Trophoblast cell (in vitro differentiated cells and primary cell): ENCODE data around the gene ARHGAP26.

Experiments
- DNase-seq, 2 donors: peaks; one replicate each; pipeline ENCODE4 v3.0.0-alpha.2; 2016
- H2AFZ ChIP-seq: 2 replicates; pipeline ENCODE4 v1.6.1; 2013; ENCODE audit warnings: low read length, moderate library complexity, mild to moderate bottlenecking; ENCODE audit not compliant: insufficient read depth, poor library complexity
- H2AK5ac ChIP-seq: 2 replicates; pipeline ENCODE4 v1.6.1; 2013; ENCODE audit warnings: mild to moderate bottlenecking, low read length
- H2BK120ac ChIP-seq: 2 replicates; pipeline ENCODE4 v1.6.1; 2013; ENCODE audit warnings: low read length, mild to moderate bottlenecking, moderate library complexity; ENCODE audit not compliant: insufficient read depth, poor library complexity
- H2BK12ac ChIP-seq: 2 replicates; pipeline ENCODE4 v1.6.1; 2013; ENCODE audit warnings: mild to moderate bottlenecking, low read length, moderate library complexity
- H2BK5ac ChIP-seq: 2 replicates; pipeline ENCODE4 v1.6.1; 2013; ENCODE audit warnings: low read length, low read depth, moderate library complexity, mild to moderate bottlenecking; ENCODE audit not compliant: poor library complexity
- H3K14ac ChIP-seq: 2 replicates; pipeline ENCODE4 v1.6.1; 2013; ENCODE audit warnings: mild to moderate bottlenecking, low read length
- H3K18ac ChIP-seq: 2 replicates; pipeline ENCODE4 v1.6.1; 2013; ENCODE audit warnings: mild to moderate bottlenecking, low read length
- H3K23ac ChIP-seq: 2 replicates; pipeline ENCODE4 v1.6.1; 2013; ENCODE audit warnings: low read length
- H3K27ac ChIP-seq: 2 replicates; pipeline ENCODE4 v1.5.1; 2013; ENCODE audit warnings: low read depth, mild to moderate bottlenecking, inconsistent platforms, low read length, moderate library complexity
- H3K27me3 ChIP-seq: 2 replicates; pipeline ENCODE4 v1.6.1; 2013; ENCODE audit warnings: inconsistent platforms, mild to moderate bottlenecking, low read length, moderate library complexity; ENCODE audit not compliant: insufficient read depth
- H3K36me3 ChIP-seq, 2 experiments: 1 replicate in 1 of 2; 2 replicates in 1 of 2; pipeline ENCODE4 v1.6.1; 2013; ENCODE audit warnings: low read length in 2 of 2, mild to moderate bottlenecking in 2 of 2, moderate library complexity in 1 of 2; ENCODE audit not compliant: insufficient read depth in 2 of 2, control insufficient read depth in 1 of 2
- H3K4ac ChIP-seq: 2 replicates; pipeline ENCODE4 v1.6.1; 2013; ENCODE audit warnings: low read depth, mild to moderate bottlenecking, low read length, moderate library complexity
- H3K4me1 ChIP-seq, 2 experiments: 1 replicate in 1 of 2; 2 replicates in 1 of 2; pipeline ENCODE4 v1.6.1; 2013; ENCODE audit warnings: low read length in 2 of 2, mild to moderate bottlenecking in 2 of 2, moderate library complexity in 1 of 2; ENCODE audit not compliant: insufficient read depth in 2 of 2, control insufficient read depth in 1 of 2
- H3K4me2 ChIP-seq: 2 replicates; pipeline ENCODE4 v1.6.1; 2013; ENCODE audit warnings: inconsistent platforms, mild to moderate bottlenecking, low read length, moderate library complexity
- H3K4me3 ChIP-seq: 2 replicates; pipeline ENCODE4 v1.5.1; 2013; ENCODE audit warnings: mild to moderate bottlenecking, low read depth, low read length, inconsistent platforms
- H3K79me1 ChIP-seq: one replicate; pipeline ENCODE4 v1.6.1; 2013; ENCODE audit warnings: low read length
- H3K79me2 ChIP-seq: 2 replicates; pipeline ENCODE4 v1.6.1; 2013; ENCODE audit warnings: low read length, mild to moderate bottlenecking; ENCODE audit not compliant: control insufficient read depth, insufficient read depth, poor library complexity
- H3K9ac ChIP-seq: 2 replicates; pipeline ENCODE4 v1.6.1; 2013; ENCODE audit warnings: mild to moderate bottlenecking, low read length
- H3K9me3 ChIP-seq: 2 replicates; pipeline ENCODE4 v1.6.1; 2013; ENCODE audit warnings: low read depth, mild to moderate bottlenecking, control low read depth, inconsistent platforms, low read length; ENCODE audit not compliant: insufficient read depth
- H4K12ac ChIP-seq: 2 replicates; pipeline ENCODE4 v1.6.1; 2013; ENCODE audit warnings: low read depth, mild to moderate bottlenecking, low read length, moderate library complexity
- H4K8ac ChIP-seq: 2 replicates; pipeline ENCODE4 v1.6.1; 2013; ENCODE audit warnings: low read depth, mild to moderate bottlenecking, low read length, moderate library complexity
- H4K91ac ChIP-seq: one replicate; pipeline ENCODE4 v1.6.1; 2013; ENCODE audit warnings: low read depth, mild to moderate bottlenecking, low read length, moderate library complexity
- WGBS: extraction: QIAGEN DNeasy Blood & Tissue Kit; methylation state at CpG from one replicate; pipeline ENCODE4 v1.1.7; 2013; ENCODE audit warnings: missing lambda C conversion rate; ENCODE audit not compliant: insufficient read length, insufficient coverage; ENCODE audit errors: extremely low coverage; 5-methylcytosine and 5-hydroxymethylcytosine counted together

Gene ARHGAP26

DNA sequence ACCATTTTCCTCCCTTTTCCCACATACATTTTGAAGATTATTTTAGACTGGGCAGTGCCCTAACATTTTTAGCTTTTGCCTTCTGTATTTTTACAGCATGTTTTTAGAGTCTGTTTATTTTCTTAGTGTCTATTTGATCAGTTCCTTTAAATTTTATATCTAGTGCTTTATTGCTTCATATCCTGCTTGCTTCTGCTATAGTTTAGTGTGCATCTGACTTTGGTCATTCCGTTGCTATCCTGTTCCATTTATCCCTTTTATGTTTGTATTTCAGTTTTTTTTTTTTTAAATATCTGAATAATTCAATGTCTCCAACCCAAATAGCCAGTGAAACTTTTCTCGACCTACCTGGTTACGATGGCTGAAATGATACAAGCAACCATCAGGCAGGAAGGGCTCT, 203.8 kb downstream of the ARHGAP26 start:
- H2AK5ac ChIP-seq, result no peak overlapping the region
- H3K9ac ChIP-seq, result no peak overlapping the region
- H2AFZ ChIP-seq, result no peak overlapping the region
- no peak overlapping the region for H2BK120ac ChIP-seq
- no peak overlapping the region for H3K27ac ChIP-seq
- no peak overlapping the region for H4K91ac ChIP-seq
- H3K79me2 ChIP-seq, result no peaks in the 10 kb centered on the region
- no peaks in the 10 kb centered on the region for H3K27me3 ChIP-seq
- H3K4me2 ChIP-seq, result no peak overlapping the region
- H3K23ac ChIP-seq, result no peak overlapping the region
- no peak overlapping the region for H4K8ac ChIP-seq
- H3K18ac ChIP-seq, result no peak overlapping the region
- no peaks in the 10 kb centered on the region for H3K9me3 ChIP-seq
- H4K12ac ChIP-seq, result no peak overlapping the region
- H2BK5ac ChIP-seq, result no peak overlapping the region
- no peaks in the 10 kb centered on the region for H3K36me3 ChIP-seq
- no peak for DNase-seq
- no peak overlapping the region for H3K4me3 ChIP-seq
- H3K4me1 ChIP-seq, result peaks cover 0 to 2% of the 10 kb centered on the region in 2 experiments
- H3K79me1 ChIP-seq, result no peaks in the 10 kb centered on the region
- H3K4ac ChIP-seq, result no peak overlapping the region
- no peak overlapping the region for H3K14ac ChIP-seq
- WGBS, result no CpG with 5 or more reads among the region's 3 CpGs
- no peak overlapping the region for H2BK12ac ChIP-seq

DNA sequence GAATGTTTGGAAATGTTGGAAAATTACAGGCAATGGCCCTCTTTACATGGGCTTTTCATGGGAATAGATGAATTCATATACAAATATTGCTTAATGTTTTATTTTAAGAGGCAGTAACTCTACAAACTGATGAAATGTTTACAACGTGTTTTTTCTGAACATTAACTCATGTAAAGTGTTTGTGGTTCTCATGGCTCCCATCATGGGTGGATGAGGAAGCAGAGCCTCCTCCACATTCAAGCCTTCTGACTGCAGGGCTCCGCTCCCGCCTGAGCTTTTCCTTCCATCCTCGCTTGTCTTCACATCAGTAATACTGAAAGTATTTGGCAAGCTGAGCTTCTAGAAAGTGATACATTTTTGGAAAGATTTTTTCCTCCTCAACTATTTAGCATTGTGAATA, 204.2 kb downstream of the ARHGAP26 start:
- no peak for DNase-seq
- H4K8ac ChIP-seq, result no peak overlapping the region
- no peak overlapping the region for H2AFZ ChIP-seq
- no peaks in the 10 kb centered on the region for H3K9me3 ChIP-seq
- no peak overlapping the region for H3K4me2 ChIP-seq
- no peak overlapping the region for H4K12ac ChIP-seq
- no peak overlapping the region for H3K4ac ChIP-seq
- H3K36me3 ChIP-seq, result no peaks in the 10 kb centered on the region
- no peak overlapping the region for H2BK12ac ChIP-seq
- H3K9ac ChIP-seq, result no peak overlapping the region
- no peak overlapping the region for H3K18ac ChIP-seq
- H2BK120ac ChIP-seq, result no peak overlapping the region
- no peak overlapping the region for H3K14ac ChIP-seq
- peaks cover 0 to 2% of the 10 kb centered on the region in 2 experiments for H3K4me1 ChIP-seq
- no peak overlapping the region for H3K4me3 ChIP-seq
- no peak overlapping the region for H2AK5ac ChIP-seq
- no peak overlapping the region for H3K23ac ChIP-seq
- H3K27ac ChIP-seq, result no peak overlapping the region
- no peak overlapping the region for H2BK5ac ChIP-seq
- no peaks in the 10 kb centered on the region for H3K79me2 ChIP-seq
- H4K91ac ChIP-seq, result no peak overlapping the region
- no peaks in the 10 kb centered on the region for H3K27me3 ChIP-seq
- H3K79me1 ChIP-seq, result no peaks in the 10 kb centered on the region
- no CpG with 5 or more reads among the region's 4 CpGs for WGBS

DNA sequence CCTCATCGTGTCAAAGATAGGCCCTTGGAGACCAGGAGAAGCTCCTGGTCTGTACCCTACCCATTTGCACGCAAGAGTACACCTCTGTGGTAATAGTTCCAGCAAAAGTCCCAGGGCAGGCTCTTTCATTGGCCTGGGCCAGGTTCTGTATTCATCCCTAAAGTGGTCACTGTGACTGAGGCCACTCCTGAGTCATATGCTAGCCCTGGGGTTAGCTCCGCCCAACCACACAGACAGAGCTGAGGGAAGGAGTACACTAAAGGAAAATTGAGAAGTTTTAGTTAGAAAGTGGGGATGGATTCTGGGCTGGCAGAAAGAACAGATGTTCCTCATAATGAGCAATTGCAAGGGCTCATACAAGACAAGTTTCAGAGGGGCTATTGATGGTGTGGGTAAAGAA, 206.7 kb downstream of the ARHGAP26 start:
- WGBS, result no CpG with 5 or more reads among the region's 3 CpGs
- no peak overlapping the region for H3K27ac ChIP-seq
- no peak overlapping the region for H3K23ac ChIP-seq
- H3K79me1 ChIP-seq, result no peaks in the 10 kb centered on the region
- peaks cover 4 to 7% of the 10 kb centered on the region in 2 experiments for H3K4me1 ChIP-seq
- H4K91ac ChIP-seq, result no peak overlapping the region
- H3K4me3 ChIP-seq, result no peak overlapping the region
- no peak overlapping the region for H2BK120ac ChIP-seq
- no peak overlapping the region for H3K4ac ChIP-seq
- H2BK12ac ChIP-seq, result no peak overlapping the region
- no peak overlapping the region for H4K12ac ChIP-seq
- H3K9me3 ChIP-seq, result no peaks in the 10 kb centered on the region
- H3K4me2 ChIP-seq, result no peak overlapping the region
- H3K36me3 ChIP-seq, result no peaks in the 10 kb centered on the region
- no peak overlapping the region for H3K9ac ChIP-seq
- no peak overlapping the region for H2AFZ ChIP-seq
- H2AK5ac ChIP-seq, result no peak overlapping the region
- H3K18ac ChIP-seq, result no peak overlapping the region
- DNase-seq, result peak; percentile 11 to 17
- H2BK5ac ChIP-seq, result no peak overlapping the region
- no peak overlapping the region for H3K14ac ChIP-seq
- no peaks in the 10 kb centered on the region for H3K27me3 ChIP-seq
- H4K8ac ChIP-seq, result no peak overlapping the region
- H3K79me2 ChIP-seq, result no peaks in the 10 kb centered on the region

DNA sequence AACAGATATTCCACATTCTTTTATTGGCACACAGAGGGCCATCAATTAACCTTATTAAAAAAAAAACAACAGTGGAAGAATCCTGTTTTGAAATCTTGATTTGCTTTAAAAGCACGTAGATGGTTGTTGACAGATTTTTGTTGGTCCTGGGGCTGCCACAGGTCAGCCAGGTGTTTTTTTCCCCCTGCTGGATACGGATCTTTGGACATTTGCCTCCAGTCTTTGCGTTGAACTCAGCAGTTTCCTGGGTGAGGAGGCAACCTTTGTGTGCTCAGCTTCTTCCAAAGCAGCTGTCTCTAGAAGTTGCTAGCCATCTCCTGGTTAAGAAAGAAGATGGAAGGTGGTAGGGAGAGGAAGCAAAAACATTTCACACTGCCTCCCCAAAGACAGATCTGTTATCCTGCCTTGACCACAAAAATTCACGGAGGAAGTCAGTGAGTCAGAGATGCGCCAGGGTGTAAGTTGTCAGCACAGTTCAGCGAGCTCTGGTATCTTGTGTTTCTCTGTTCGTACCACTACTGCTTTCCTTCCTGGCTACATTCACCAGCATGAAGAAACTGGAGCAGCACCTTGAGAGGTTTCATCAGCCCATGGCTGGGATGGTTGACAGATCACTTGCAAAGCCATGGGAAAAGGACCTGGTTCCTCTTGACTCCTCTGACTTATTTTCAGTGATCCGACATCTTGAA, 207.3 kb downstream of the ARHGAP26 start:
- Histone ChIP-seq H2AFZ (no peak overlapping the region), H3K79me2 (no peaks in the 10 kb centered on the region), H3K4me2 (no peak overlapping the region), H3K23ac (no peak overlapping the region), H3K36me3 (no peaks in the 10 kb centered on the region), H3K27ac (no peak overlapping the region), H4K8ac (no peak overlapping the region), H2BK5ac (no peak overlapping the region), H2BK12ac (no peak overlapping the region), H4K12ac (no peak overlapping the region), H3K9ac (no peak overlapping the region), H3K4me3 (no peak overlapping the region), H3K4ac (no peak overlapping the region), H3K14ac (no peak overlapping the region), H3K4me1 (peaks cover 10 to 12% of the 10 kb centered on the region in 2 experiments), H2BK120ac (no peak overlapping the region), H3K18ac (no peak overlapping the region), H3K9me3 (no peaks in the 10 kb centered on the region), H2AK5ac (no peak overlapping the region), H3K79me1 (no peaks in the 10 kb centered on the region), H4K91ac (no peak overlapping the region), H3K27me3 (no peaks in the 10 kb centered on the region)
- no CpG with 5 or more reads among the region's 8 CpGs for WGBS
- peak; percentile 75 to 76 for DNase-seq
